SK-N-SH (cell line): ENCODE data around the gene PWWP2B. TPM values are rescaled to one million over a fixed set of nuclear protein-coding genes. Genes with fewer than 3 reads are reported as not detected.
A peak's percentile ranks its signal among the peaks of the same experiment; 100 is the strongest.

Source experiments
- CTCF ChIA-PET: fragments of 300-600, 350-600 bp; formaldehyde crosslinking; extraction: SDS; loops from one replicate; lab custom pipeline; 2021; lab: Yijun Ruan, JAX
- POLR2A ChIA-PET: fragments of 350-600 bp; sonication (Branson Sonifier 250); formaldehyde crosslinking; extraction: SDS; loops from one replicate; lab custom pipeline; 2020; ENCODE audit warnings: antibody characterized with exemption, inconsistent platforms; lab: Yijun Ruan, JAX
- DNase-seq: peaks from one replicate; pipeline ENCODE4 v3.0.0; 2012
- H2AFZ ChIP-seq: fragments of 200-600 bp; sonication (generic); 2 replicates; pipeline ENCODE4 v1.8.1; 2016; ENCODE audit warnings: antibody characterized with exemption, mild to moderate bottlenecking, low read depth
- H3F3A ChIP-seq: fragments of 200-600 bp; sonication (generic); replicated peaks from 2 replicates; pipeline ENCODE3; 2016; ENCODE audit warnings: antibody characterized with exemption, mild to moderate bottlenecking; ENCODE audit not compliant: insufficient read depth
- H3K27ac ChIP-seq, 2 experiments: fragments of 200-500 bp in 1 of 2; fragments of 200-600 bp in 1 of 2; sonication (Bioruptor generic) in 1 of 2; sonication (generic), shearing (Covaris generic) in 1 of 2; 2 replicates each; pipeline versions ENCODE4 v1.5.1 to v1.6.1; 2014 to 2016; ENCODE audit warnings: low read depth in 2 of 2, inconsistent platforms in 1 of 2, low read length in 1 of 2, mild to moderate bottlenecking in 1 of 2, mixed read lengths in 1 of 2
- H3K27me3 ChIP-seq: fragments of 200-600 bp; sonication (generic), shearing (Covaris generic); 2 replicates; pipeline ENCODE4 v1.6.1; 2016; ENCODE audit warnings: mixed run types; ENCODE audit not compliant: insufficient read depth
- H3K36me3 ChIP-seq, 2 experiments: fragments of 200-500 bp in 1 of 2; fragments of 200-600 bp in 1 of 2; sonication (Bioruptor generic) in 1 of 2; sonication (generic) in 1 of 2; replicated peaks in 1 of 2; 2 replicates each; pipeline versions ENCODE3 to v1.5.1; 2014 to 2016; ENCODE audit warnings: low read length in 1 of 2, mild to moderate bottlenecking in 1 of 2; ENCODE audit not compliant: insufficient read depth in 2 of 2, control insufficient read depth in 1 of 2
- H3K4me1 ChIP-seq, 2 experiments: fragments of 200-500 bp in 1 of 2; fragments of 200-600 bp in 1 of 2; sonication (Bioruptor generic) in 1 of 2; sonication (generic), shearing (Covaris generic) in 1 of 2; 2 replicates each; pipeline versions ENCODE4 v1.5.1 to v1.6.1; 2014 to 2016; ENCODE audit warnings: low read depth in 1 of 2, low read length in 1 of 2, mixed run types in 1 of 2; ENCODE audit not compliant: insufficient read depth in 2 of 2, control insufficient read depth in 1 of 2
- H3K4me2 ChIP-seq: fragments of 200-600 bp; sonication (generic), shearing (Covaris generic); 2 replicates; pipeline ENCODE4 v1.6.1; 2017; ENCODE audit warnings: mixed run types
- H3K4me3 ChIP-seq, 2 experiments: fragments of 200-500 bp in 1 of 2; fragments of 200-600 bp in 1 of 2; sonication (Bioruptor generic) in 1 of 2; sonication (generic), shearing (Covaris generic) in 1 of 2; 2 replicates each; pipeline versions ENCODE4 v1.5.1 to v1.8.1; 2014 to 2016; ENCODE audit warnings: low read depth in 2 of 2, inconsistent platforms in 1 of 2, low read length in 1 of 2, mild to moderate bottlenecking in 1 of 2, mixed read lengths in 1 of 2, moderate library complexity in 1 of 2
- H3K79me2 ChIP-seq: fragments of 200-600 bp; sonication (generic); 2 replicates; pipeline ENCODE4 v1.8.1; 2017; ENCODE audit warnings: mild to moderate bottlenecking; ENCODE audit not compliant: insufficient read depth
- H3K9ac ChIP-seq: fragments of 200-600 bp; sonication (generic); 2 replicates; pipeline ENCODE4 v1.6.1; 2017; ENCODE audit warnings: mixed run types
- H3K9me2 ChIP-seq: fragments of 200-600 bp; sonication (generic); 2 replicates; pipeline ENCODE4 v1.6.1; 2017; ENCODE audit warnings: mixed run types
- H3K9me3 ChIP-seq: fragments of 200-600 bp; sonication (generic); 2 replicates; pipeline ENCODE4 v1.6.1; 2017; ENCODE audit warnings: mixed run types, mild to moderate bottlenecking, moderate library complexity
- H4K20me1 ChIP-seq: fragments of 200-600 bp; sonication (generic); 2 replicates; pipeline ENCODE4 v1.6.1; 2017; ENCODE audit warnings: mild to moderate bottlenecking, mixed run types; ENCODE audit not compliant: insufficient read depth
- JUND ChIP-seq: IDR thresholded peaks from 2 replicates; pipeline ENCODE4 v1.4.0; 2012
- MEF2A ChIP-seq: IDR thresholded peaks from 2 replicates; pipeline ENCODE4 v1.4.0; 2012; ENCODE audit warnings: low read depth, borderline replicate concordance
- NFIC ChIP-seq: IDR thresholded peaks from 2 replicates; pipeline ENCODE4 v1.4.0; 2012; ENCODE audit warnings: borderline replicate concordance
- RXRA ChIP-seq: IDR thresholded peaks from 2 replicates; pipeline ENCODE4 v1.4.0; 2012; ENCODE audit warnings: low read depth, mild to moderate bottlenecking, borderline replicate concordance
- SIN3A ChIP-seq: IDR thresholded peaks from 2 replicates; pipeline ENCODE4 v1.6.1; 2012; ENCODE audit warnings: low read depth, mild to moderate bottlenecking, low read length, moderate library complexity, borderline replicate concordance
- SMC3 ChIP-seq: IDR thresholded peaks from 2 replicates; pipeline ENCODE4 v1.6.1; 2012; ENCODE audit warnings: low read depth, low read length, improper control_type of control experiment
- YY1 ChIP-seq: IDR thresholded peaks from 2 replicates; pipeline ENCODE4 v1.4.0; 2012; ENCODE audit warnings: low read depth, mild to moderate bottlenecking
- WGBS: methylation state at CpG from one replicate; pipeline ENCODE4 v1.1.6; 2017; ENCODE audit warnings: low lambda C conversion rate; 5-methylcytosine and 5-hydroxymethylcytosine counted together
- polyA plus RNA-seq, 3 experiments: library from polyadenylated mRNA; depleted of rRNA; stranded (reverse); fragments of >200 nt; gene quantifications; 2 replicates each; pipeline ENCODE4 v1.2.3, GENCODE V29; 2012
- TF ChIP-seq, protein P1 (sequence below): IDR thresholded peaks from 2 replicates; pipeline ENCODE4; 2012
- TF ChIP-seq, protein P2 (sequence below): IDR thresholded peaks from 2 replicates; pipeline ENCODE4 v1.4.0; 2012; ENCODE audit warnings: low read depth, borderline replicate concordance
- TF ChIP-seq, protein P3 (sequence below): fragments of 200-600 bp; sonication (generic); IDR thresholded peaks from 2 replicates; pipeline ENCODE4 v1.6.1; 2017; ENCODE audit warnings: antibody characterized with exemption, mild to moderate bottlenecking, moderate library complexity
- TF ChIP-seq, protein P4 (sequence below): IDR thresholded peaks from 2 replicates; pipeline ENCODE4 v1.6.1; 2012; ENCODE audit warnings: mild to moderate bottlenecking, low read depth, low read length, moderate library complexity
- TF ChIP-seq, protein P5 (sequence below): IDR thresholded peaks from 2 replicates; pipeline ENCODE4 v1.4.0; 2012; ENCODE audit warnings: low read depth, borderline replicate concordance

Gene PWWP2B
- polyA plus RNA-seq, 1 of the 3 experiments (the other 2 are of a cell fraction): 2.4 TPM

DNA sequence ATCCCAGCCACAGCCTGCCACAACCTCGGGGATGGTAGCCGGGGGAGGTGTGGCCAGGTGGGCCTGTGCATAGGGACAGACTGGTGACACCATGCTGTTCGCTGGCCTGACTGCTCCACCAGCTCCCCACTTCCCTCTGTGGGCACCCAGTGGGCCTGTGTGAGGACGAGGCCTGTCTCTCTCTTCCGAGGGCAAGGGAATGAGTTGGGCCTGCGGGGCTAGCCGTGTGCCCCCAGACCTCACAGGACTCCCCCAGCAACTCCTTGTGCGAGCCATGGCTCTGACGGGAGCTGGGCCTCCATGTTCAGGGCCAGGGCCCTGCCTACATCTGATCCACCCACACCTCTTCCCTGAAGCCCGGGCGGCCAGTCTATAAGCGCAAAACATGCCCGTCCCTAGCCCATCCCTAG is 40.5 kb downstream of the PWWP2B start (continued):
- TF ChIP-seq, protein P1, sequence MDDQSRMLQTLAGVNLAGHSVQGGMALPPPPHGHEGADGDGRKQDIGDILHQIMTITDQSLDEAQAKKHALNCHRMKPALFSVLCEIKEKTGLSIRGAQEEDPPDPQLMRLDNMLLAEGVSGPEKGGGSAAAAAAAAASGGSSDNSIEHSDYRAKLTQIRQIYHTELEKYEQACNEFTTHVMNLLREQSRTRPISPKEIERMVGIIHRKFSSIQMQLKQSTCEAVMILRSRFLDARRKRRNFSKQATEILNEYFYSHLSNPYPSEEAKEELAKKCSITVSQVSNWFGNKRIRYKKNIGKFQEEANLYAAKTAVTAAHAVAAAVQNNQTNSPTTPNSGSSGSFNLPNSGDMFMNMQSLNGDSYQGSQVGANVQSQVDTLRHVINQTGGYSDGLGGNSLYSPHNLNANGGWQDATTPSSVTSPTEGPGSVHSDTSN: no peak

DNA sequence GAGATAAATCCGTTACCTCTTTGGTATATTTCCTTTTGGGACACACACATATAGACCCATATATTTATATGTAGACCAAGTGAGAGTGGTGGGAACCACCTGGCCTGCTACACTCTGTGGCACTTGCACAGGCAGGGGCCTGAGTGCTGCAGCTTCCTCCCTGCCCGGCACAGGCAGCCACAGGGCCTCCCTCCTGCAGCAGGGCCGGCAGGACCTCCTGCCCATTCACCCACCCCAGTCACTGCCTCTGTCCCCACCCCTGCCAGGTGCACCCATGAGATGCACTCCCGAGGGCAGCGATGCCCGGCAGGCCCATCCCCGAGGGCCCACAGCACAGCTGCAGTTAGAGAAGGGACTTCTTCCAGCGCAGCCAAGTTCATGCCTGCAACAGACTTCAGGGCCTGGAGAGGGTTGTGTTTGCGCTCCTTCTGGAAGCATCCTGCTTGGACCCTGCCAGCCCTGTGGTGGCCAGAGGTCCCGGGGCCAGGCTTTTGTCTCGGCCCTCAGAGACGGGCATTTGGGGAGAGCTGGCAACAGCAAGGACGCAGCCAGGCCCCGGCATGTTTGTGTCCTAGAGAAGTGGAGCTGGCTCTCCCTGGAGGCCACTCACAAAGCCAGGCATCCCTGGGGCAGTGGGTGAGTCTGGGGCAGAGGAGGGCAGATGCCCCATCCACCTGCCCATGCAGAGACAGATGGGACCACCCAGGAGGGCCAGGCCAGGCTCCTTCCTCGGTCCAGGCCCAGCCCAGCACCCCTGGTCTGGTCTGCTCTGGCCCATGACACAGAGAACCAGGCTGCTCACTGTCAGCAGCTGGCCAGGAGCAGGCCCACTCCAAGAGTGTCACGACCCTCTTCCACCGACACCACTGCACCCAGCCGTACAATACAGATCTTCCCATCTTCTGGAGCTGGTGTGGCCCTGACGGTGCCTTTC is 41.4 kb downstream of the PWWP2B start:
- Histone ChIP-seq H4K20me1 (no peaks in the 10 kb centered on the region), H3K9me2 (no peaks in the 10 kb centered on the region), H3K36me3 (no peaks in the 10 kb centered on the region), H2AFZ (no peak overlapping the region), H3K27me3 (no peaks in the 10 kb centered on the region), H3K27ac (peak overlapping the region in 1 of 2 experiments; percentile 8; a peak in 1 of 4 replicates), H3F3A (no peaks in the 10 kb centered on the region), H3K4me3 (no peak overlapping the region), H3K9ac (no peak overlapping the region), H3K4me1 (peaks cover 0 to 9% of the 10 kb centered on the region in 2 experiments; a peak in 1 of 4 replicates), H3K79me2 (no peaks in the 10 kb centered on the region), H3K9me3 (no peaks in the 10 kb centered on the region), H3K4me2 (no peak overlapping the region)
- no peak for DNase-seq
- ChIA-PET CTCF (interaction anchor here (1.4 to 2.1 kb wide), 2 partner anchors 8 to 14 kb away, joined by 3 to 6 read pairs; no protein-coding TSS in a partner anchor), POLR2A (no interaction called here)
- TF ChIP-seq SMC3 (no peak), JUND (no peak), SIN3A (no peak), RXRA (no peak), MEF2A (no peak), YY1 (no peak), NFIC (no peak)
- TF ChIP-seq, protein P2, sequence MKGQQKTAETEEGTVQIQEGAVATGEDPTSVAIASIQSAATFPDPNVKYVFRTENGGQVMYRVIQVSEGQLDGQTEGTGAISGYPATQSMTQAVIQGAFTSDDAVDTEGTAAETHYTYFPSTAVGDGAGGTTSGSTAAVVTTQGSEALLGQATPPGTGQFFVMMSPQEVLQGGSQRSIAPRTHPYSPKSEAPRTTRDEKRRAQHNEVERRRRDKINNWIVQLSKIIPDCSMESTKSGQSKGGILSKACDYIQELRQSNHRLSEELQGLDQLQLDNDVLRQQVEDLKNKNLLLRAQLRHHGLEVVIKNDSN: no peak
- TF ChIP-seq, protein P3, sequence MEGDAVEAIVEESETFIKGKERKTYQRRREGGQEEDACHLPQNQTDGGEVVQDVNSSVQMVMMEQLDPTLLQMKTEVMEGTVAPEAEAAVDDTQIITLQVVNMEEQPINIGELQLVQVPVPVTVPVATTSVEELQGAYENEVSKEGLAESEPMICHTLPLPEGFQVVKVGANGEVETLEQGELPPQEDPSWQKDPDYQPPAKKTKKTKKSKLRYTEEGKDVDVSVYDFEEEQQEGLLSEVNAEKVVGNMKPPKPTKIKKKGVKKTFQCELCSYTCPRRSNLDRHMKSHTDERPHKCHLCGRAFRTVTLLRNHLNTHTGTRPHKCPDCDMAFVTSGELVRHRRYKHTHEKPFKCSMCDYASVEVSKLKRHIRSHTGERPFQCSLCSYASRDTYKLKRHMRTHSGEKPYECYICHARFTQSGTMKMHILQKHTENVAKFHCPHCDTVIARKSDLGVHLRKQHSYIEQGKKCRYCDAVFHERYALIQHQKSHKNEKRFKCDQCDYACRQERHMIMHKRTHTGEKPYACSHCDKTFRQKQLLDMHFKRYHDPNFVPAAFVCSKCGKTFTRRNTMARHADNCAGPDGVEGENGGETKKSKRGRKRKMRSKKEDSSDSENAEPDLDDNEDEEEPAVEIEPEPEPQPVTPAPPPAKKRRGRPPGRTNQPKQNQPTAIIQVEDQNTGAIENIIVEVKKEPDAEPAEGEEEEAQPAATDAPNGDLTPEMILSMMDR: no peak
- TF ChIP-seq, protein P4, sequence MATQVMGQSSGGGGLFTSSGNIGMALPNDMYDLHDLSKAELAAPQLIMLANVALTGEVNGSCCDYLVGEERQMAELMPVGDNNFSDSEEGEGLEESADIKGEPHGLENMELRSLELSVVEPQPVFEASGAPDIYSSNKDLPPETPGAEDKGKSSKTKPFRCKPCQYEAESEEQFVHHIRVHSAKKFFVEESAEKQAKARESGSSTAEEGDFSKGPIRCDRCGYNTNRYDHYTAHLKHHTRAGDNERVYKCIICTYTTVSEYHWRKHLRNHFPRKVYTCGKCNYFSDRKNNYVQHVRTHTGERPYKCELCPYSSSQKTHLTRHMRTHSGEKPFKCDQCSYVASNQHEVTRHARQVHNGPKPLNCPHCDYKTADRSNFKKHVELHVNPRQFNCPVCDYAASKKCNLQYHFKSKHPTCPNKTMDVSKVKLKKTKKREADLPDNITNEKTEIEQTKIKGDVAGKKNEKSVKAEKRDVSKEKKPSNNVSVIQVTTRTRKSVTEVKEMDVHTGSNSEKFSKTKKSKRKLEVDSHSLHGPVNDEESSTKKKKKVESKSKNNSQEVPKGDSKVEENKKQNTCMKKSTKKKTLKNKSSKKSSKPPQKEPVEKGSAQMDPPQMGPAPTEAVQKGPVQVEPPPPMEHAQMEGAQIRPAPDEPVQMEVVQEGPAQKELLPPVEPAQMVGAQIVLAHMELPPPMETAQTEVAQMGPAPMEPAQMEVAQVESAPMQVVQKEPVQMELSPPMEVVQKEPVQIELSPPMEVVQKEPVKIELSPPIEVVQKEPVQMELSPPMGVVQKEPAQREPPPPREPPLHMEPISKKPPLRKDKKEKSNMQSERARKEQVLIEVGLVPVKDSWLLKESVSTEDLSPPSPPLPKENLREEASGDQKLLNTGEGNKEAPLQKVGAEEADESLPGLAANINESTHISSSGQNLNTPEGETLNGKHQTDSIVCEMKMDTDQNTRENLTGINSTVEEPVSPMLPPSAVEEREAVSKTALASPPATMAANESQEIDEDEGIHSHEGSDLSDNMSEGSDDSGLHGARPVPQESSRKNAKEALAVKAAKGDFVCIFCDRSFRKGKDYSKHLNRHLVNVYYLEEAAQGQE: no peak
- TF ChIP-seq, protein P5, sequence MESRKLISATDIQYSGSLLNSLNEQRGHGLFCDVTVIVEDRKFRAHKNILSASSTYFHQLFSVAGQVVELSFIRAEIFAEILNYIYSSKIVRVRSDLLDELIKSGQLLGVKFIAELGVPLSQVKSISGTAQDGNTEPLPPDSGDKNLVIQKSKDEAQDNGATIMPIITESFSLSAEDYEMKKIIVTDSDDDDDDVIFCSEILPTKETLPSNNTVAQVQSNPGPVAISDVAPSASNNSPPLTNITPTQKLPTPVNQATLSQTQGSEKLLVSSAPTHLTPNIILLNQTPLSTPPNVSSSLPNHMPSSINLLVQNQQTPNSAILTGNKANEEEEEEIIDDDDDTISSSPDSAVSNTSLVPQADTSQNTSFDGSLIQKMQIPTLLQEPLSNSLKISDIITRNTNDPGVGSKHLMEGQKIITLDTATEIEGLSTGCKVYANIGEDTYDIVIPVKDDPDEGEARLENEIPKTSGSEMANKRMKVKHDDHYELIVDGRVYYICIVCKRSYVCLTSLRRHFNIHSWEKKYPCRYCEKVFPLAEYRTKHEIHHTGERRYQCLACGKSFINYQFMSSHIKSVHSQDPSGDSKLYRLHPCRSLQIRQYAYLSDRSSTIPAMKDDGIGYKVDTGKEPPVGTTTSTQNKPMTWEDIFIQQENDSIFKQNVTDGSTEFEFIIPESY: no peak
- WGBS: 73% methylated on average over 10 of the region's 19 CpGs
